B cell (primary cell): ENCODE measurements around the gene TAS2R50. TPM values are rescaled to one million over a fixed set of nuclear protein-coding genes. Genes with fewer than 3 reads are reported as not detected.

Experiments used
- ATAC-seq: fragments of 200-7000 bp; cut with Tn5 transposase; one replicate; pipeline ENCODE4 v1.10.0; 2021; ENCODE audit warnings: low read depth, mild to moderate bottlenecking, moderate number of reproducible peaks, moderate library complexity
- CTCF ChIA-PET: fragments of 350-600 bp; sonication (Branson Sonifier 250); formaldehyde crosslinking; loops from one replicate; lab custom pipeline; 2021; ENCODE audit warnings: antibody characterized with exemption, inconsistent platforms; lab: Charles Lee
- POLR2A ChIA-PET: fragments of 350-600 bp; sonication (Branson Sonifier 250); formaldehyde crosslinking; loops from one replicate; lab custom pipeline; 2021; ENCODE audit warnings: antibody characterized with exemption; lab: Charles Lee
- DNase-seq: peaks from one replicate; pipeline ENCODE4 v3.0.0; 2013
- H2AFZ ChIP-seq: 2 replicates; pipeline ENCODE4 v1.6.1; 2012; ENCODE audit warnings: mild to moderate bottlenecking, low read depth, low read length; ENCODE audit not compliant: insufficient read depth, poor library complexity, severe bottlenecking
- H3K27ac ChIP-seq, 2 donors: 1 replicate in 1 of 2; 2 replicates in 1 of 2; pipeline ENCODE4 v1.5.1; 2012 to 2013; ENCODE audit warnings: low read length in 2 of 2, mild to moderate bottlenecking in 2 of 2, moderate library complexity in 1 of 2
- H3K27me3 ChIP-seq, 4 experiments: fragments of 200-600 bp in 1 of 4; sonication (generic) in 1 of 4; replicated peaks in 1 of 4; 1 replicate in 2 of 4; 2 replicates in 2 of 4; pipeline versions ENCODE4 v1.6.1 to v1.7.0; 2013 to 2016; ENCODE audit warnings: low read length in 3 of 4, mild to moderate bottlenecking in 2 of 4, mixed read lengths in 1 of 4, moderate library complexity in 1 of 4; ENCODE audit not compliant: insufficient read depth in 4 of 4, control insufficient read depth in 3 of 4; ENCODE audit errors: control extremely low read depth in 1 of 4
- H3K36me3 ChIP-seq, 2 experiments: replicated peaks in 1 of 2; 1 replicate in 1 of 2; 2 replicates in 1 of 2; pipeline versions ENCODE4 v1.6.1 to v1.7.1; 2013; ENCODE audit warnings: low read length in 1 of 2; ENCODE audit not compliant: insufficient read depth in 2 of 2, control insufficient read depth in 1 of 2; ENCODE audit errors: control extremely low read depth in 1 of 2, extremely low read depth in 1 of 2
- H3K4me1 ChIP-seq, 2 donors: fragments of 200-600 bp in 1 of 2; sonication (generic) in 1 of 2; 1 replicate in 1 of 2; 2 replicates in 1 of 2; pipeline versions ENCODE4 v1.5.1 to v1.6.1; 2013 to 2017; ENCODE audit warnings: low read length in 2 of 2; ENCODE audit not compliant: control insufficient read depth in 2 of 2, insufficient read depth in 2 of 2
- H3K4me2 ChIP-seq: replicated peaks from 2 replicates; pipeline ENCODE3; 2012; ENCODE audit warnings: mild to moderate bottlenecking, low read depth, low read length; ENCODE audit not compliant: poor library complexity, severe bottlenecking
- H3K4me3 ChIP-seq, 5 experiments: fragments of 200-600 bp in 1 of 5; sonication (generic) in 1 of 5; 1 replicate in 3 of 5; 2 replicates in 2 of 5; pipeline versions ENCODE4 v1.5.1 to v1.7.0; 2011 to 2016; ENCODE audit warnings: low read length in 4 of 5, mild to moderate bottlenecking in 4 of 5, low read depth in 2 of 5, control low read depth in 1 of 5, moderate library complexity in 1 of 5; ENCODE audit not compliant: insufficient read depth in 1 of 5; ENCODE audit errors: control extremely low read depth in 1 of 5, extremely low read depth in 1 of 5
- H3K79me2 ChIP-seq: fragments of 200-600 bp; sonication (generic); one replicate; pipeline ENCODE4 v1.6.0; 2016; ENCODE audit warnings: low read length; ENCODE audit not compliant: control insufficient read depth, insufficient read depth
- H3K9ac ChIP-seq: fragments of 200-600 bp; sonication (generic); 2 replicates; pipeline ENCODE4 v1.6.1; 2017; ENCODE audit warnings: mild to moderate bottlenecking, low read length, moderate library complexity
- H3K9me3 ChIP-seq, 3 donors: one replicate each; pipeline versions ENCODE4 v1.6.1 to v1.7.1; 2013; ENCODE audit warnings: low read length in 2 of 3; ENCODE audit not compliant: control insufficient read depth in 2 of 3, insufficient read depth in 1 of 3; ENCODE audit errors: control extremely low read depth in 1 of 3
- H4K20me1 ChIP-seq: 2 replicates; pipeline ENCODE4 v1.6.0; 2012; ENCODE audit warnings: mild to moderate bottlenecking, low read length; ENCODE audit not compliant: insufficient read depth, control insufficient read depth, poor library complexity, severe bottlenecking
- H3K27ac Mint-ChIP-seq: one replicate; pipeline ENCODE4 v1.8.0; 2021; ENCODE audit warnings: mixed read lengths
- H3K27me3 Mint-ChIP-seq: one replicate; pipeline ENCODE4 v1.8.0; 2021; ENCODE audit warnings: mixed read lengths
- H3K4me1 Mint-ChIP-seq: one replicate; pipeline ENCODE4 v1.8.0; 2021; ENCODE audit warnings: mixed read lengths
- H3K4me3 Mint-ChIP-seq: one replicate; pipeline ENCODE4 v1.8.0; 2021; ENCODE audit warnings: mixed read lengths
- H3K9me3 Mint-ChIP-seq: one replicate; pipeline ENCODE4 v1.8.0; 2022; ENCODE audit warnings: mixed read lengths; ENCODE audit not compliant: insufficient read depth
- EZH2 ChIP-seq: IDR thresholded peaks from 2 replicates; pipeline ENCODE4 v1.6.1; 2012; ENCODE audit warnings: borderline replicate concordance, low read depth, mild to moderate bottlenecking, moderate library complexity, low read length; ENCODE audit not compliant: insufficient read depth, poor library complexity, severe bottlenecking
- WGBS: methylation state at CpG from one replicate; pipeline ENCODE4 v1.1.5; 2013; ENCODE audit warnings: missing lambda C conversion rate; ENCODE audit not compliant: insufficient coverage; 5-methylcytosine and 5-hydroxymethylcytosine counted together
- intact Hi-C: fragments of 100-400 bp; cut with micrococcal nuclease; formaldehyde crosslinking; loops from one replicate; pipeline ENCODE4 v1.10.0; 2022
- polyA plus RNA-seq: library from polyadenylated mRNA; depleted of rRNA; stranded (reverse); fragments of >200 nt; gene quantifications from 2 replicates; pipeline ENCODE4 v1.2.3, GENCODE V29; 2012
- total RNA-seq, 2 donors: library from RNA; stranded (reverse); fragments of 120-200 nt in 1 of 2; gene quantifications; 1 replicate in 1 of 2; 2 replicates in 1 of 2; pipeline versions ENCODE4 v1.2.3 to v1.2.4, GENCODE V29; 2013 to 2022
- TF ChIP-seq, protein P1 (sequence below): fragments of 200-600 bp; IDR thresholded peaks from one replicate; pipeline ENCODE4 v1.8.0; 2022; ENCODE audit warnings: antibody characterized with exemption, mild to moderate bottlenecking

TAS2R50 gene
- total and polyA plus RNA-seq, 2 donors (not counting 1 experiment from before 2014, with no cell fraction given), result 0.28 to 1.9 TPM

DNA sequence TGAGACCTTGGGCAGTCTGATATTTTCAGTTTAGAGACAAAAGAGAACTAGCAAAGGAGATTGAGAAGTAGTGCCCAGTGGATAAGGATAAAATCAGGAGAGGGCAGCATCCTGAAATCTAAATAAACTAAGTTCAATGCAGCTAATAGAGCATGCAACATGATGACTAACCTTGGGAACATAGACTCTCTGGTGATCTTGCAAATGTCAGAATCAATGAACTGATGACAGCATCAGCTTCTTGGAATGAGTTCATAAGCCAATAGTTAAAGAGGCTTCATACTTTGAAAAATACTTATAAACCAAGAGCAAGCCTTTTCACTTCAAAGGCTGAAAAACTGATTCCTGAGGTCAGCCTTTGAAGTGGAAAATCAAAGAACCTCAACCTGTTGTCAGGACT, 27.5 kb upstream of the TAS2R50 start:
- CTCF ChIA-PET, result no interaction called here
- H3K4me3 ChIP-seq, result no peak overlapping the region
- H3K27ac Mint-ChIP-seq, result no peak overlapping the region
- no peak for TF ChIP-seq EZH2
- TF ChIP-seq, protein P1, sequence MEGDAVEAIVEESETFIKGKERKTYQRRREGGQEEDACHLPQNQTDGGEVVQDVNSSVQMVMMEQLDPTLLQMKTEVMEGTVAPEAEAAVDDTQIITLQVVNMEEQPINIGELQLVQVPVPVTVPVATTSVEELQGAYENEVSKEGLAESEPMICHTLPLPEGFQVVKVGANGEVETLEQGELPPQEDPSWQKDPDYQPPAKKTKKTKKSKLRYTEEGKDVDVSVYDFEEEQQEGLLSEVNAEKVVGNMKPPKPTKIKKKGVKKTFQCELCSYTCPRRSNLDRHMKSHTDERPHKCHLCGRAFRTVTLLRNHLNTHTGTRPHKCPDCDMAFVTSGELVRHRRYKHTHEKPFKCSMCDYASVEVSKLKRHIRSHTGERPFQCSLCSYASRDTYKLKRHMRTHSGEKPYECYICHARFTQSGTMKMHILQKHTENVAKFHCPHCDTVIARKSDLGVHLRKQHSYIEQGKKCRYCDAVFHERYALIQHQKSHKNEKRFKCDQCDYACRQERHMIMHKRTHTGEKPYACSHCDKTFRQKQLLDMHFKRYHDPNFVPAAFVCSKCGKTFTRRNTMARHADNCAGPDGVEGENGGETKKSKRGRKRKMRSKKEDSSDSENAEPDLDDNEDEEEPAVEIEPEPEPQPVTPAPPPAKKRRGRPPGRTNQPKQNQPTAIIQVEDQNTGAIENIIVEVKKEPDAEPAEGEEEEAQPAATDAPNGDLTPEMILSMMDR, result no peak
- no peak for ATAC-seq
- peaks cover 2% of the 10 kb centered on the region for H3K4me1 Mint-ChIP-seq
- H3K27ac ChIP-seq, result no peak overlapping the region
- no peak overlapping the region for H2AFZ ChIP-seq
- H3K9me3 Mint-ChIP-seq, result no peaks in the 10 kb centered on the region
- H4K20me1 ChIP-seq, result no peaks in the 10 kb centered on the region
- no peaks in the 10 kb centered on the region for H3K9me3 ChIP-seq
- no peak overlapping the region for H3K9ac ChIP-seq
- H3K79me2 ChIP-seq, result peaks cover 4% of the 10 kb centered on the region
- H3K27me3 Mint-ChIP-seq, result no peaks in the 10 kb centered on the region
- DNase-seq, result no peak
- peaks cover 0 to 2% of the 10 kb centered on the region in 2 experiments for H3K36me3 ChIP-seq
- no peaks in the 10 kb centered on the region for H3K27me3 ChIP-seq
- POLR2A ChIA-PET, result no interaction called here
- H3K4me2 ChIP-seq, result no peak overlapping the region
- no peaks in the 10 kb centered on the region for H3K4me1 ChIP-seq
- intact Hi-C loops, result loop anchor here (1.0 kb wide), 1 partner anchor 55 kb away; no protein-coding TSS in a partner anchor
- no peak overlapping the region for H3K4me3 Mint-ChIP-seq

- H3K4me1 ChIP-seq, result no peaks in the 10 kb centered on the region
- CTCF ChIA-PET, result no interaction called here
- H3K27me3 Mint-ChIP-seq, result no peaks in the 10 kb centered on the region
- no peaks in the 10 kb centered on the region for H3K9me3 Mint-ChIP-seq
- no peak overlapping the region for H3K4me3 Mint-ChIP-seq
- peaks cover 0 to 2% of the 10 kb centered on the region in 2 experiments for H3K36me3 ChIP-seq
- no CpG with 5 or more reads among the region's 1 CpG for WGBS
- H3K4me1 Mint-ChIP-seq, result no peaks in the 10 kb centered on the region
- no peak overlapping the region for H3K27ac Mint-ChIP-seq
- intact Hi-C loops, result no loop called here
- DNase-seq (no peak), ATAC-seq (no peak)
- no peaks in the 10 kb centered on the region for H3K79me2 ChIP-seq
- H3K4me3 ChIP-seq, result no peak overlapping the region
- no peak for TF ChIP-seq EZH2
- TF ChIP-seq, protein P1, result no peak
- no peaks in the 10 kb centered on the region for H3K27me3 ChIP-seq
- POLR2A ChIA-PET, result no interaction called here
- H3K9ac ChIP-seq, result no peak overlapping the region
- no peaks in the 10 kb centered on the region for H3K9me3 ChIP-seq
- H3K27ac ChIP-seq, result no peak overlapping the region
- no peak overlapping the region for H3K4me2 ChIP-seq
- no peak overlapping the region for H2AFZ ChIP-seq
- no peaks in the 10 kb centered on the region for H4K20me1 ChIP-seq
Measured at GRCh38 chr12:11007608-11008007, 20.9 kb upstream of the TAS2R50 start.
